MCF 10A (cell line): ENCODE results near the gene ABTB1. TPM values are rescaled to one million over a fixed set of nuclear protein-coding genes. Genes with fewer than 3 reads are reported as not detected.

Experiments
- BruUV-seq: library from RNA; stranded (reverse); fragments of 400-500 nt; replicated peaks from 2 replicates; lab custom pipeline; 2021; lab: Mats Ljungman, UMichigan
- CTCF ChIA-PET: fragments of 300-600 bp; sonication (Branson Sonifier 250); formaldehyde crosslinking; extraction: SDS; loops from one replicate; lab custom pipeline; 2021; ENCODE audit warnings: antibody characterized with exemption, inconsistent platforms; lab: Yijun Ruan, JAX
- POLR2A ChIA-PET: fragments of 300-600, 350-650 bp; sonication (Branson Sonifier 250); formaldehyde crosslinking; extraction: SDS; loops from one replicate; lab custom pipeline; 2020; ENCODE audit warnings: antibody characterized with exemption, inconsistent platforms; lab: Yijun Ruan, JAX
- DNase-seq: peaks from one replicate; pipeline ENCODE4 v3.0.0-alpha.2; 2018; ENCODE audit not compliant: unreplicated experiment
- H3K27ac Mint-ChIP-seq: one replicate; pipeline ENCODE4 v1.8.0; 2022; ENCODE audit warnings: mild to moderate bottlenecking, low read depth, mixed read lengths; ENCODE audit not compliant: unreplicated experiment
- H3K27me3 Mint-ChIP-seq: one replicate; pipeline ENCODE4 v1.8.0; 2022; ENCODE audit warnings: mixed read lengths; ENCODE audit not compliant: insufficient read depth, unreplicated experiment
- H3K36me3 Mint-ChIP-seq: one replicate; pipeline ENCODE4 v1.8.0; 2022; ENCODE audit warnings: mild to moderate bottlenecking, moderate library complexity, mixed read lengths; ENCODE audit not compliant: insufficient read depth, unreplicated experiment
- H3K4me1 Mint-ChIP-seq: one replicate; pipeline ENCODE4 v1.8.0; 2022; ENCODE audit warnings: mixed read lengths; ENCODE audit not compliant: insufficient read depth, unreplicated experiment
- H3K4me3 Mint-ChIP-seq: one replicate; pipeline ENCODE4 v1.8.0; 2022; ENCODE audit warnings: mild to moderate bottlenecking, moderate library complexity, mixed read lengths; ENCODE audit not compliant: unreplicated experiment
- H3K9me3 Mint-ChIP-seq: one replicate; pipeline ENCODE4 v1.8.0; 2022; ENCODE audit warnings: mixed read lengths; ENCODE audit not compliant: unreplicated experiment
- intact Hi-C: fragments of 100-400 bp; cut with micrococcal nuclease; formaldehyde crosslinking; loops from 2 replicates; pipeline ENCODE4 v1.14.1; 2022
- total RNA-seq: library from RNA; stranded (reverse); gene quantifications from 2 replicates; pipeline ENCODE4 v1.2.3, GENCODE V29; 2022
- TF ChIP-seq, protein P1 (sequence below): fragments of 200-600 bp; IDR thresholded peaks from one replicate; pipeline ENCODE4 v1.8.0; 2022; ENCODE audit warnings: antibody characterized with exemption, mild to moderate bottlenecking; ENCODE audit not compliant: unreplicated experiment

Gene ABTB1
- total RNA-seq, 1 experiment from 2014 or later: 9.7 TPM

DNA sequence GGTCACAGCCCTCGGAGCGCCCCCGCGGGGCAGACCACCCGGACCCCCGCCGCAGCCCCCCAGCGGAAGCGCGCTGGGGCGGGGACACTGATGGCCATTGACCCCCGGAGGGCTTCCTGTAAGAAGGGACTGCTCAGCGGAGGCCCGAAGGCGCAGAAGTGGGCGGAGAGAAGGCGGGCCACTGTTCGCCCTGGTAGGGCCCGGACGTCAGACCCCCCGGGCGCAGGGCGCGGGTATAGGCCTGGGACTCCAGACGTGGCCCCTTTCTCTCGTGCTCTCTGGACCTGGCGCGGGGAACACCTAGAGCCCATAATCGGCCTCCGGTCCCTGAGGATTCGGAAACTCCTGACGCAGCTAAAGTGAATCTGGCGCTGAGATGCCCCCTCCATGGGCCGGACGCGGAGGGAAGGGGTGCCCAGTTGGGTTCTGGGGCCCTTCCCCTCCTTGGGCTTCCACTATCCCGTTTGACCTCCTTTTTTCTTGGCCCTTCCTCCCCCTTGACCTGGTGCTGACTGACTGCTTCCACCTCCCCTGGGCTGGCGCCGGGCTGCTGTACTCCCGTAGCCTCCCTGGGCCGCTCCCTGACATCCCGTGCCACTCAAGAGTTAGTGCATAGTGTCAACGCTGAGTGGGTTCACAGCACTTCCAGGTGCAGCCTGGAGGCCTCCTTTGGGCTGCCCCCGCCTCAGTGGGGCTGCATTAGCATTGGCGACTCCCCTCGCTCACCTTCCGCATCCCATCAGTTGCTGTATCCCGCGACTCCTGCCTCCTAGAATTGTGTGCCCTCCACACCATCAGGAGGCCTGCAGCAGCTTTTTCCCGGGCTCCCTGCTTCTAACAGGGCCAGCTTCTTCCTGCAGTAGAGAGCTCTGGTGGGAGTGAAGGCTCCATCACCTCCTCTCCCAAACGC lies 694 bp downstream of the ABTB1 start:
- BruUV-seq: TSS peak; percentile 28
- CTCF ChIA-PET: interaction anchor here (0.5 to 1.6 kb wide), 2 partner anchors 18 to 22 kb away, joined by 3 read pairs; no protein-coding TSS in a partner anchor
- DNase-seq: no peak
- intact Hi-C loops: no loop called here
- H3K27me3 Mint-ChIP-seq: no peaks in the 10 kb centered on the region
- no peaks in the 10 kb centered on the region for H3K9me3 Mint-ChIP-seq
- H3K36me3 Mint-ChIP-seq: no peaks in the 10 kb centered on the region
- TF ChIP-seq, protein P1, sequence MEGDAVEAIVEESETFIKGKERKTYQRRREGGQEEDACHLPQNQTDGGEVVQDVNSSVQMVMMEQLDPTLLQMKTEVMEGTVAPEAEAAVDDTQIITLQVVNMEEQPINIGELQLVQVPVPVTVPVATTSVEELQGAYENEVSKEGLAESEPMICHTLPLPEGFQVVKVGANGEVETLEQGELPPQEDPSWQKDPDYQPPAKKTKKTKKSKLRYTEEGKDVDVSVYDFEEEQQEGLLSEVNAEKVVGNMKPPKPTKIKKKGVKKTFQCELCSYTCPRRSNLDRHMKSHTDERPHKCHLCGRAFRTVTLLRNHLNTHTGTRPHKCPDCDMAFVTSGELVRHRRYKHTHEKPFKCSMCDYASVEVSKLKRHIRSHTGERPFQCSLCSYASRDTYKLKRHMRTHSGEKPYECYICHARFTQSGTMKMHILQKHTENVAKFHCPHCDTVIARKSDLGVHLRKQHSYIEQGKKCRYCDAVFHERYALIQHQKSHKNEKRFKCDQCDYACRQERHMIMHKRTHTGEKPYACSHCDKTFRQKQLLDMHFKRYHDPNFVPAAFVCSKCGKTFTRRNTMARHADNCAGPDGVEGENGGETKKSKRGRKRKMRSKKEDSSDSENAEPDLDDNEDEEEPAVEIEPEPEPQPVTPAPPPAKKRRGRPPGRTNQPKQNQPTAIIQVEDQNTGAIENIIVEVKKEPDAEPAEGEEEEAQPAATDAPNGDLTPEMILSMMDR: no peak
- H3K27ac Mint-ChIP-seq: no peak overlapping the region
- POLR2A ChIA-PET: interaction anchor here (0.6 to 1.5 kb wide), 3 partner anchors 10 to 141 kb away, joined by 3 read pairs; no protein-coding TSS in a partner anchor
- H3K4me1 Mint-ChIP-seq: peaks cover 22% of the 10 kb centered on the region
- peak overlapping the region; percentile 79 for H3K4me3 Mint-ChIP-seq

DNA sequence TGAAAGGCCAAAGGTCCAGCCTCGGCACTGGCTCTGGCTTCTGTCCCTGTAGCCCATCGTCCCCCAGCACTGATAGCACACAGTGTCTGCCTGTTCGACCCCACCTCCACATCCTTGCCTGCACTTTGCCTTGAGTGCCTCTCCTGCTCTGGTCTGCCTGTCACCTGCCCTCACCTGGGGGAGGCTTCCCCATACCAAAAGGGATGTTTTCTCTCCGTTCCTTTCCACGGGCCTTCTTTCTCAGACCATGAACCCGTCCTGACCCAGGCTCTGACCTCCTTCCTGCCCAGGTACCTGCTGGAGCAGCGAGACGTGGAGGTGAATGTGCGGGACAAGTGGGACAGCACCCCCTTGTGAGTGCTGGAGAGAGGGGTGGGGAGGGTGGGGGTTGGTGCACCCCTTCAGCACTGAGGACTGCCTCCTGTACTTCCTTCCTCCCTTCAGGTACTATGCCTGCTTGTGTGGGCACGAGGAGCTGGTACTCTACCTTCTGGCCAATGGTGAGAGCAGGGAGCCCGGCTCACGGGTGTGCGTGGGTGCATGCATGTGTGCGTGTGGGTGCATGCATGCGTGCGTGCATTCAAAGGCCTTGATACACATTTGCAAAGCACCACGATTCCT lies 1.5 kb downstream of the ABTB1 start:
- H3K27me3 Mint-ChIP-seq: no peaks in the 10 kb centered on the region
- ChIA-PET POLR2A (no interaction called here), CTCF (interaction anchor here (0.5 kb wide), 1 partner anchor 21 kb away, joined by 3 read pairs; no protein-coding TSS in a partner anchor)
- H3K4me3 Mint-ChIP-seq: peak overlapping the region; percentile 79
- H3K9me3 Mint-ChIP-seq: no peaks in the 10 kb centered on the region
- DNase-seq: no peak
- no peaks in the 10 kb centered on the region for H3K36me3 Mint-ChIP-seq
- intact Hi-C loops: no loop called here
- BruUV-seq: no TSS peak
- peak overlapping the region; percentile 93 for H3K27ac Mint-ChIP-seq
- TF ChIP-seq, protein P1: no peak
- H3K4me1 Mint-ChIP-seq: peaks cover 28% of the 10 kb centered on the region

DNA sequence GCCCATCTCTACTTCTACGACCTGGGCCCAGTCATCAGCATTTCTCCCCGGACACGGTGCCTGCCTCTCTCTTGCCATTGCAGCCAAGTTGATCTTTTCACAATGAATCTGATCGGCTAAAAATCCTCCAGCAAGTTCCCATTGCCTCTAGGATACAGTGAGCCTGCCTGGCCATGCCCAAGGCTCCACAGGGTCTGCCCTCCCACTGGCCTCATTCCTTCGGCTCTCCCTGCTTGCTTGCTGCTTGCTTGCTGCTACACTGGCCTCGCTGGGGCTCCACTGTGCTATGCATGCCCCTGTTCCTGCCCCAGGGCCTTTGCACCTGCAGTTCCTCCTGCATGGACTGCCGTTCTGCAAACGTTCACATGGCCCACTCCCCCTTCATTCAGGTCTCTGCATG lies 2.0 kb downstream of the ABTB1 start:
- Mint-ChIP-seq H3K9me3 (no peaks in the 10 kb centered on the region), H3K4me3 (peak overlapping the region; percentile 45), H3K4me1 (peaks cover 28% of the 10 kb centered on the region), H3K27me3 (no peaks in the 10 kb centered on the region), H3K27ac (peak overlapping the region; percentile 93), H3K36me3 (no peaks in the 10 kb centered on the region)
- TF ChIP-seq, protein P1: no peak
- no peak for DNase-seq
- BruUV-seq: no TSS peak
- intact Hi-C loops: no loop called here
- ChIA-PET POLR2A (no interaction called here), CTCF (no interaction called here)
